HG03066 (cell line): ENCODE data around the gene TRMT2B.
"Not testable (repeated sequence)": the region's sequence is repeated elsewhere in the genome, so short reads cannot be mapped to it uniquely, and the experiment has no call there.

Source experiments
- ATAC-seq: cut with Tn5 transposase; IDR thresholded peaks from one replicate; pipeline ENCODE4 v1.9.1; 2021; ENCODE audit warnings: low read depth; ENCODE audit not compliant: unreplicated experiment

Gene TRMT2B

DNA sequence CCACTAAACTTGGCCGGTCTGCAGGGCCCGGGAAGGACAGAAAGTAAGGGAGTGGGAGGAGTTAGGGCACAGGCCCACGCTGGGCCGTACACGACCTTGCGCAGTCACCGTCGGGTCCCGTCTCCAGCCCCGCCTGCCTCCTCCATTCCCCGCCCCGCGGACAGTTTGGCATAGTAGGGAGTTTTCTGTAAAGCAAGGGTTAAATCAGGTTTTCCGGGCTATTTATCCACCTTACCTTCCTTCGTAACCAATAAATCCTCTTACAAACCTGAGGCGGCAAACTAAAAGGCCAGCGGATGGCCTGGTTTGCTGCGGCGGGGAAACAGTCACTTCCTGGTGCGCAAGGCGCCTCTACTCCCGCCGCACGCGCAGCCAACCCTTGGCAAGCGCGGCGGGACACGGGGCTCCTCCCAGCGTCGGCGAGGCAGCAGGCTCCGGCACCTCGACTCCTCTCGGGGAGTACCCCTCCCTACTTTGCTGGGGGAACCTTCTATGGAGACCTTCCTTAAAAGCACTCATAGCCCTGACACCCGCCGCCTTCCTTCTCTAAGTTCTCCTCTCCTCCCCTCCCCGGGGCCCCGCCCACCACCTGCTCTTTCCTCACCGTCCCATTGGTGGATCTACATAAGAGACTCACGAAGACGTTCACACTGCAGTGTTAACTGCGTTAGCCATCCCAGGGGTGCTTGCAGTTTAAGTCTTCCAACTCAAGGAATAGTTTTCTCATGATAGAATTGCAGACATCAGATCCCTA is at the start of gene TRMT2B:
Gene TRMT2B (minus strand): TSS at position 563 of the 754 bp plus-strand sequence. CDS start 9,822 bp downstream, outside the sequence.
- ATAC-seq, result peak; percentile 92

DNA sequence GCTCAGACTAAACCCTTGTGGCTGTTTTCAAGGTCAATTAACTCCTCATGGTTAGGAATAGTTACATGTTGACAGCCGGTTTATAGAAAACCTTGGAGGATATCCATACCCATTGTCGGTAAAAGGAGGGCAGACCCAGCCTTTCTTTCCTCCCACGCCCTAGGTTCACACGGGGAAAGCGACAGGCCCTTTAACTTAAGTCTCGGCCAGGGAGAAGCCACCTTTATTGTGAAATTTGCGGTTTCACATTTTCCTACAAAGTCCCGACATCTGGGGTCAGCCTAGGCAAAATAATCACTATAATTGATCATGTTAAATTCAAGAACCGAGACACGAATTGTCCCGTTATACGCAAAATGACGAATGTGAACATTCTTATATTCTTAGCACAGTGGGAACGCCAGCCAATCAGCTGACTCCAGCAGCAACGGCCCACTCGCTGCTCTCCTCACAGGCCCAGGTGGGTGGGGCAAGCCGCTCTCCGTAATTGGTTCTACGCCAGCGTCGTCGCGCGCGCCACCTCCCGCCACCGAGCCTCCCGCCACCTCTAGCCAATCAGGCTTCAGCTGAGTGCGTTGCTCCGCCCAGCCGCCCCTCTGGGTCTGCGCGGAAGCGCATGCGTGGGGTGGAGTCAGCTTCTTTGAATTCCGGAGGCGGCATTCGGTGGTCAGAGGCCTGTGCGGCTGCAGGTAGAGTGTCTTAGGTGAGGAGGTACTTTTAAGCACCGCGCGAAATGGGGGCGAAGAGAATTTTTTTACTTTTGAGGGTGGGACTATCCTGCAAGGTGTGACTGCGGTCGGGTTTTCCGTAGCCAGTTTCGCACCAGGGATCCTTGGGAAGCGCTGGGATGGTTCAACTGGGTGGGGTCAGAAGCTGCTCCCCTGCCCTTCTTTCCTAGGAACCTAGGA is 45.9 kb upstream of the TRMT2B start, which contains the start of gene CENPI:
Gene CENPI (plus strand): TSS at position 659 of the 908 bp plus-strand sequence. CDS start 2,867 bp downstream, outside the sequence.
- peak; percentile 99 for ATAC-seq

DNA sequence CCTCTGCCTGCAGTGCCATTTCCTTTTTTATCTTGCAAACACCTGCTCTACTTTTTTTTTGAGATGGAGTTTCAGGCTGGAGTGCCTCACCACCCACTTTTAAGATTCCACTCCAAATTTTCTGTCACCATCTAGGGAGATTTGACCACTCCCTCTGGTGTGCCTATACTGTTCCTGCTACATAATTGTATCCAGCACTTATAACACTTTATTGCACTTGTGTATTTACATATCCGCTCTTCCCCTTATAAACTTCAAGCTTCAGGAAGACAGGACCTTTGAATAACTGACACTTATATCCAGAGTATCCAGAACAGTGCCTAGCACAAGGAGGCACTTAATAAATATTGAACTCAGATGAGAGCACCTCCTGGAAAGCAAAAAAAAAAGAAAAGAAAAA is 39.9 kb upstream of the TRMT2B start:
- no peak for ATAC-seq

GRCh38 chrX:101081231-101081630 is 29.3 kb upstream of the TRMT2B start:
- ATAC-seq, result no peak

DNA sequence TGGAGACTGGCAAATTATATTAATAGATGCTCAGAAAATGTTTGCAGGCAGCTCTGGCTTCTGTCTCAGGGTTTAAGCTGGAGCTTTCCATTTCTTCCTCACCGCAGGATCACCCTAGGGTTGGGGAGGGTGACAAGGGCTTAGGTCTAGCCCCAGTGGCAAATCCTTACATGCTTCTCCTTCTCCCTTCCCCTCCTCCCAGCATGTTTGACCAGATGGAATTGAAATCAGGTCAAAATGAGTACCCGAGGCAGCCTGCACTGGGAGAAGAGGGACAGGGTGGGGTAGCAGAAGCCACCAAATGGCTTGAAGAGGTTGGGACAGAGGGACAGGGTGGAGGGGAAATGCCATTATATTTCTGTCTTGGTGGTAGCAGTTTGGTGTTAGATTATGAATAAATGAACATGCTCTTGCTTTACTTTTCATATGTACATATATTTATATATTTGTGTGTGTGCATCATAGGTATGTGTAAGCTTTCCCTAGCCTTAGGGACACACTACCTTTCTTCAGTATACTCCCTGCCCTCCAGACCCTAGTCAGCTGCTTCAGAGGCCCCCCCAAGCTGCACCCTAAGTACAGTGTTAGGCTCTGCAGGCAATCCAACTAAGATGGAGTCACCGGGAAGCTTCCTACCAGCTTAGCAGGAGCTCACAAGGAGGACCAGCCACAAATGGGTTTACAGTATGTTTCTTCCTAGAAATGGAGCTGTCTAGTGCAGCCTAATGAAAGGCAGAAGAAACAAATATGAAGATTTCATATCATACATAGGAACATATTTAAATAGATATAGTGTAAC is 28.6 kb upstream of the TRMT2B start:
- no peak for ATAC-seq

DNA sequence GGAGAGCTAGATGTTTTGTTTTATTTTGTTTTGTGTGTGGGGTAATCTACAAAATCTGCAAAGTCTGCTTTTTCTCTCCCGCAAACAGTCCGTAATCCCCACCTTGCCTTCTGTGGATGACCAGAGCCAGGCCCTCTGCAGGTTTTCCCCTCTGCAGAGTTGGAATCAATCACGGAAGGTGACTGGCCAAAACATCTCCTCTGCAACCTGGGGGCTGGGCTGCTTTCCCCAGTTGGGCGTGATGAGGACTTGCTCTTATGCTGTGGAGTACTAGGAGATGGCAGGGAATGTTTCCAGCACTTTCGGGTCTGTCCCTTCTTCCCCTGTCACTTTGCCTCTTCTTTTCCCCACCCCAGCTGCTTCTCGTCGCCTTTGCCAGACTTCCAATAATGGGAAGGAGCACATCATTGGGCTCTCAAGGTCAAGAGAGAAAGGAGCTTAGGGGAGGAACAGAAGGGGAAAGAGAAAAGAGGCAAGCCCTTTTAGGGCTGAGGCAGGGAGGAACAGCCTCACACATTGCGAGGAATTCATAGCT is 27.9 kb upstream of the TRMT2B start:
- no peak for ATAC-seq

GRCh38 chrX:101078716-101079598 is 27.0 kb upstream of the TRMT2B start, which contains the start of gene TMEM35A:
TMEM35A (plus strand) TSS chrX:101078879; CDS start chrX:101079003, 124 bp downstream.
- ATAC-seq, result no peak

DNA sequence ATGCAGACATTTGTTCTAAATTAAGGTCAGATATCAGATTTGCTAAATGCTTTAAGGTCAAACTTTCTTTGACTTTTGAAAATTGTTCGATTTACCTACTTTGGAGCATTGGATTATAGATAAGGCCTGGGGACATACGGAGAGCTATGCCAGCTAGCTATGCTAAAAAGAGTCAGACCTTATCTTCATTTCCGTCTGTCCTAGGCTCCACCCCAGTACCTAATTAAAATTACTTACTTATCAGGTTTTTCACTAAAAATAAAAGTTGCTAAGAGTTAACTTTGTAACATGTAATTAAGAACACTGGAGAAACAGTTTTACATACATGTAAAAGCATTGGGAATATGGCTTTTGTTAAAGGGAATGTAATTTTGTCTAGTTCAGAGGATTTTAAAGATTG is 19.7 kb upstream of the TRMT2B start:
- no peak for ATAC-seq

- ATAC-seq, result no peak
Observed at GRCh38 chrX:101062176-101062575, 10.3 kb upstream of the TRMT2B start.

GRCh38 chrX:101057093-101057714 is 5.3 kb upstream of the TRMT2B start:
- ATAC-seq, result peak; percentile 91

GRCh38 chrX:101056551-101056950 is 4.6 kb upstream of the TRMT2B start:
- ATAC-seq, result not testable (repeated sequence)

DNA sequence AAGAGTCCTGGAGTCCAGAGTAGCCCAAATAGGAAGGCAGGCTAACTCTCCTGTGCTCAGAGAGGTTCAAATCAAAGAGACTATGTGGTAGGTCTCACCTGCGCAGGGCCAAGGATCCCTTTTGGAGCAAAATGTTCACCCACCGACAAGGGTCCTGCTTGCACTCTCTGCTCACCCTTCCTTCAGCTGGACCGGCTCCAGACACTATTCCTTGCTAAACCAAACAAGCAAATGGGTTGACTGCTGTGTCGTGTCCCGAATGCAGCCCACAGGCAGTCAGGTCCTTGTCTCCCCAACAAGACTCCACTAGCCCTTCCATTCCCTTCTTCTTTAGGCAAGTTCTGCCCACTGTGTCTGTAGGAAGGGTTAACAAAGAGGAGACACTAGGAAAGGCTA is 760 bp downstream of the TRMT2B start:
- peak; percentile 1 for ATAC-seq

DNA sequence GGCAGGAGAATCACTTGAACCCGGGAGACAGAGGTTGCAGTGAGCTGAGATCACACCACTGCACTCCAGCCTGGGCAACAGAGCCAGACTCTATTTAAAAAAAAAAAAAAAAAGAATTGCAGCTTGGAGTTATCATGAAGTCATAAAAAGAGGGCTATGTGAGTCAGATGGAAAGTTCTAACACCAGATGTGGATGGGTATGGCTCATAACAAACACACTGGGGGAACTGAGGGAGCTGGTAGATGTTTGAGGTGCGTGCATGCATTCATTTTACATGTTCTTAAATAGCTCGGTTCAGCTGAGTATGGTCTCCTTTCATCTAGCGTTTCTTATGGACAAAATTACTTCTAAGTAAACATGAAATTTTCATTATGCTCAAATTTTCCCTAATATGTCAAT is 11.7 kb downstream of the TRMT2B start:
- ATAC-seq, result no peak

DNA sequence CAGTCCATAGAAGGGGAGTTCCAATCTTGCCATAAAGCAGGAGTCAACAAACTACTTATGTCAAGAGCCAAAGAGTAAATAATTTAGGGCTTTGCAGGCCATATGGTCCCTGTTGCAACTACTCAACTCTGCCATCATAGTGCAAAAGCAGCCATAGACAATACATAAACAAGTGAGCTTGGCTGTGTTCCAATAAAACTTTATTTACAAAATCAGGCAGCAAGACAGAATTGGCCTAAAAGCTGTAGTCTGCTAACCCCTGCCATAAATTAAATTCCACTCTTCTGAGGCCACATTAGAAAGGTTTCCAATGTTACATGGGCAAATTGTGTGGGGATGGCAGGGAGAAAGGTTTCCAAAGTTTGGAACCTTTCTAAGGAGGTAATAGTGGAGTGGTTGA is 14.7 kb downstream of the TRMT2B start:
- ATAC-seq, result no peak

GRCh38 chrX:101029665-101030064 is 22.2 kb downstream of the TRMT2B start:
- ATAC-seq, result no peak

DNA sequence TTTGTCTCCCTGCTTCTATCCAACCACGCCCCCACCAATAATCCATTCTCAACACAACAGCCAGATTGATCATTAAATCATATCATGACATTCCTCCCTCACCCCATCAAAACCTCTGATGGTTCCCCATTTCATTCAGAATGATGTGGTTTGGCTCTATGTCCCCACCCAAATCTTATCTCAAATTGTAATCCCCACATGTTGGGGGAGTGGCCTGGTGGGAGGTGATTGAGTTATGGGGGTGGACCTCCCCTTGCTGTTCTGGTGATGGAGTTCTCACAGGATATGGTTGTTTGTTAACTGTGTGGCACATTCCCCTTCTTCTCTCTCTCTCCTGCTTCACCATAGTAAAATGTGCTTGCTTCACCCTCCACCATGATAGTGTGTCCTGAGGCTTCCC is 23.3 kb downstream of the TRMT2B start:
- ATAC-seq, result no peak

DNA sequence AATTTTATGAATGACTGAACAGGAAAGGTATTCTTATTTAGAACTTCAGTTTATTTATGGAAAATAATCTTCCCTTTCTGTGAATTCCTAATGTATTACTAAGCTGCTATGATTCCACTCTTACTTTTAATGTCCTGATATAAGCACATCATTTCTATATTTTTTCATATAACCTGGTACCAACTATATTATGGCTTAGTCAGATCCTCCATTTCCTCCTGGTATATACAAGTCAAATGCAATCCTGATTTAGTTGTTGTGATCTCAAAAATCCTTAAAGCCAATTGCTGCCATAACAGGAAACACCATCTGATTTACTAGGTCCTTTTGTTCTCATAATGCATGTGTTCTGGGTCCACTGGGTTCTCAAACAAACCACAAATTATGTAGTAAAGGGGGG is 26.8 kb downstream of the TRMT2B start:
- ATAC-seq, result no peak

GRCh38 chrX:101022020-101022419 is 29.9 kb downstream of the TRMT2B start:
- no peak for ATAC-seq

GRCh38 chrX:101012031-101012430 is 39.9 kb downstream of the TRMT2B start:
- not testable (repeated sequence) for ATAC-seq
